K562 (cell line): ENCODE results near the gene MYL5. TPM values are rescaled to one million over a fixed set of nuclear protein-coding genes. Genes with fewer than 3 reads are reported as not detected.
"Not testable (repeated sequence)": the region's sequence is repeated elsewhere in the genome, so short reads cannot be mapped to it uniquely, and the experiment has no call there.

Experiments
- ATAC-seq: fragments of 200-7000 bp; cut with Tn5 transposase; 3 replicates; pipeline ENCODE4 v1.9.1; 2020; ENCODE audit warnings: moderate library complexity
- BruUV-seq: library from RNA; stranded (reverse); fragments of 400-500 nt; replicated peaks from 2 replicates; lab custom pipeline; 2021; lab: Mats Ljungman, UMichigan
- CTCF ChIA-PET: fragments of 300-600 bp; formaldehyde crosslinking; extraction: SDS; loops from one replicate; lab custom pipeline; 2021; ENCODE audit warnings: low intra/inter-chr PET ratio; lab: Yijun Ruan, JAX
- POLR2A ChIA-PET: fragments of 300-600, 350-650 bp; sonication (Branson Sonifier 250); formaldehyde crosslinking; extraction: SDS; loops from one replicate; lab custom pipeline; 2021; ENCODE audit warnings: antibody characterized with exemption, inconsistent platforms; lab: Yijun Ruan, JAX
- DNase-seq, 4 experiments: peaks; one replicate each; pipeline versions ENCODE4 v3.0.0 to v3.0.0-alpha.2; 2011 to 2018; ENCODE audit warnings: low spot score in 3 of 4, mixed read lengths in 3 of 4; ENCODE audit errors: extremely low read depth in 1 of 4
- FAIRE-seq: peaks from 2 replicates; lab custom pipeline; 2011; peaks lifted over from hg19 to GRCh38; lab: Jason Lieb, UNC
- H2AFZ ChIP-seq: 2 replicates; pipeline ENCODE4 v1.6.0; 2011; ENCODE audit warnings: low read depth, low read length, control low read depth, inconsistent platforms
- H3K27ac ChIP-seq: fragments of 200-600 bp; 3 replicates; pipeline ENCODE4 v1.8.0; 2011; ENCODE audit warnings: low read depth, mild to moderate bottlenecking, control low read depth, inconsistent platforms, low read length, moderate library complexity, mixed read lengths; ENCODE audit errors: extremely low read depth
- H3K27me3 ChIP-seq, 2 experiments: fragments of 300-600 bp in 1 of 2; 2 replicates in 1 of 2; 3 replicates in 1 of 2; pipeline versions ENCODE4 v1.6.0 to v1.8.0; 2011; ENCODE audit warnings: inconsistent platforms in 2 of 2, low read length in 2 of 2, mild to moderate bottlenecking in 1 of 2, mixed read lengths in 1 of 2, moderate library complexity in 1 of 2; ENCODE audit not compliant: control insufficient read depth in 2 of 2, insufficient read depth in 2 of 2
- H3K36me3 ChIP-seq: fragments of 300-600 bp; 3 replicates; pipeline ENCODE4 v1.8.0; 2011; ENCODE audit warnings: mild to moderate bottlenecking, low read length, inconsistent platforms; ENCODE audit not compliant: control insufficient read depth, insufficient read depth
- H3K4me1 ChIP-seq, 2 experiments: fragments of 200-600 bp in 1 of 2; replicated peaks in 1 of 2; 2 replicates in 1 of 2; 3 replicates in 1 of 2; pipeline versions ENCODE4 v1.5.1 to v1.8.0; 2011; ENCODE audit warnings: inconsistent platforms in 2 of 2, low read length in 2 of 2, mild to moderate bottlenecking in 1 of 2, mixed read lengths in 1 of 2, moderate library complexity in 1 of 2; ENCODE audit not compliant: control insufficient read depth in 2 of 2, insufficient read depth in 2 of 2
- H3K4me2 ChIP-seq: 2 replicates; pipeline ENCODE4 v1.6.1; 2011; ENCODE audit warnings: low read length, control low read depth, inconsistent platforms, mixed read lengths; ENCODE audit not compliant: insufficient read depth
- H3K4me3 ChIP-seq: fragments of 200-600 bp; sonication (generic), shearing (Covaris generic); 2 replicates; pipeline ENCODE4 v1.5.1; 2016; ENCODE audit warnings: control low read depth, inconsistent platforms
- H3K79me2 ChIP-seq: fragments of 200-600 bp; 3 replicates; pipeline ENCODE4 v1.8.0; 2011; ENCODE audit warnings: low read length, inconsistent platforms; ENCODE audit not compliant: control insufficient read depth, insufficient read depth
- H3K9ac ChIP-seq, 2 experiments: 2 replicates each; pipeline versions ENCODE4 v1.6.0 to v1.6.1; 2011; ENCODE audit warnings: low read depth in 2 of 2, low read length in 2 of 2, control low read depth in 1 of 2, inconsistent platforms in 1 of 2, mild to moderate bottlenecking in 1 of 2, mixed read lengths in 1 of 2; ENCODE audit not compliant: insufficient read depth in 1 of 2
- H3K9me1 ChIP-seq: one replicate; pipeline ENCODE4 v1.6.0; 2011; ENCODE audit warnings: inconsistent platforms, mild to moderate bottlenecking, low read length, moderate library complexity; ENCODE audit not compliant: control insufficient read depth, insufficient read depth
- H3K9me3 ChIP-seq: replicated peaks from 2 replicates; pipeline ENCODE4 v1.5.1; 2011; ENCODE audit warnings: low read depth, low read length, inconsistent platforms; ENCODE audit not compliant: control insufficient read depth, insufficient read depth
- H4K20me1 ChIP-seq: replicated peaks from 2 replicates; pipeline ENCODE4 v1.6.1; 2011; ENCODE audit warnings: low read length, inconsistent platforms, mixed read lengths; ENCODE audit not compliant: control insufficient read depth, insufficient read depth
- POLR2A ChIP-seq: fragments of 450-650 bp; conservative IDR thresholded peaks from 2 replicates; pipeline ENCODE4 v1.6.1; 2016
- PRDM10 ChIP-seq: fragments of 450-650 bp; IDR thresholded peaks from 2 replicates; pipeline ENCODE4 v1.6.1; 2018; ENCODE audit not compliant: partially characterized antibody
- WGBS: fragments of 100-300 bp; shearing (Covaris generic); methylation state at CpG from one replicate; pipeline ENCODE4 v1.1.6; 2016; ENCODE audit warnings: low coverage, mixed read lengths; ENCODE audit not compliant: insufficient coverage; ENCODE audit errors: missing lambda C conversion rate; 5-methylcytosine and 5-hydroxymethylcytosine counted together
- in situ Hi-C: fragments of 300-500 bp; cut with MboI; formaldehyde crosslinking; loops from 4 replicates; pipeline ENCODE4 v1.15.0; 2018; ENCODE audit warnings: inconsistent platforms, mixed read lengths
- intact Hi-C: fragments of 100-400 bp; cut with micrococcal nuclease; formaldehyde crosslinking; loops from 2 replicates; pipeline ENCODE4 v1.14.2; 2022
- polyA plus RNA-seq, 8 experiments: library from polyadenylated mRNA; depleted of rRNA in 4 of 8; stranded (reverse) in 5 of 8; unstranded in 3 of 8; fragments of >200 nt; fragmentation: Nextera tagmentation in 2 of 8; fragmentation: Illumina TruSeq in 1 of 8; extraction: Ambion mirVana in 2 of 8; extraction: Trizol in 1 of 8; gene quantifications; 2 replicates each; pipeline versions ENCODE4 v1.2.1 to v1.2.3, GENCODE V29; 2011 to 2014; ENCODE audit warnings: inconsistent platforms in 1 of 8, missing spikeins in 1 of 8
- total RNA-seq, 7 experiments: library from RNA; depleted of rRNA in 6 of 7; stranded (reverse); fragments of >200 nt in 6 of 7; fragmentation: Illumina TruSeq in 2 of 7; extraction: Trizol in 2 of 7; gene quantifications; 2 replicates each; pipeline versions ENCODE4 v1.2.1 to v1.2.3, GENCODE V29; 2011 to 2021; ENCODE audit warnings: low replicate concordance in 1 of 7

MYL5 gene
- total and polyA plus RNA-seq, 9 of the 15 experiments (the other 6 are each of a cell fraction or from before 2014, with no cell fraction given), result 1.4 to 10.0 (median 4.1) TPM

- WGBS, result 50% methylated on average over 5 of the region's 6 CpGs
- BruUV-seq, in situ Hi-C loops, DNase-seq, CTCF ChIA-PET, H3K79me2 ChIP-seq, intact Hi-C loops, FAIRE-seq, H3K9me1 ChIP-seq, H3K9ac ChIP-seq, H2AFZ ChIP-seq, H3K4me3 ChIP-seq, H4K20me1 ChIP-seq, H3K9me3 ChIP-seq, H3K4me2 ChIP-seq, H3K27ac ChIP-seq, ATAC-seq: not testable (repeated sequence)
- TF ChIP-seq PRDM10, result peak; percentile 58
- TF ChIP-seq POLR2A, result 0 out of 2 replicates have a peak, but pooled peaks have one; percentile 11
- POLR2A ChIA-PET, result interaction anchor here (0.8 kb wide), 1 partner anchor 13 kb away, joined by 4 read pairs; no protein-coding TSS in a partner anchor
- peaks cover 2 to 36% of the 10 kb centered on the region in 2 experiments; a peak in 4 of 5 replicates for H3K4me1 ChIP-seq
- H3K27me3 ChIP-seq, result peaks cover 9 to 35% of the 10 kb centered on the region in 2 experiments; a peak in 3 of 5 replicates
- peaks cover 28% of the 10 kb centered on the region for H3K36me3 ChIP-seq
Observed at GRCh38 chr4:668219-668618, 6.1 kb upstream of the MYL5 start.
